Small intestine (tissue), 16 donors: ENCODE measurements around the gene OR52I1. TPM values are rescaled to one million over a fixed set of nuclear protein-coding genes. Genes with fewer than 3 reads are reported as not detected.

ENCODE experiments used
- DNase-seq, 2 donors: peaks; one replicate each; pipeline versions ENCODE4 v3.0.0 to v3.0.0-alpha.2; 2013
- FAIRE-seq: peaks from 2 replicates; lab custom pipeline; 2012; peaks lifted over from hg19 to GRCh38; lab: Jason Lieb, UNC
- H3K27ac ChIP-seq, 3 donors: one replicate each; pipeline ENCODE4 v1.5.1; 2013; ENCODE audit warnings: low read length in 2 of 3, mild to moderate bottlenecking in 2 of 3, control low read depth in 1 of 3, inconsistent platforms in 1 of 3, low read depth in 1 of 3, moderate library complexity in 1 of 3
- H3K27me3 ChIP-seq, 3 donors: one replicate each; pipeline ENCODE4 v1.6.1; 2013; ENCODE audit warnings: low read length in 3 of 3, inconsistent platforms in 1 of 3; ENCODE audit not compliant: control insufficient read depth in 3 of 3, insufficient read depth in 3 of 3
- H3K36me3 ChIP-seq, 3 donors: one replicate each; pipeline ENCODE4 v1.6.1; 2013; ENCODE audit warnings: low read length in 3 of 3, inconsistent platforms in 1 of 3, low read depth in 1 of 3, mild to moderate bottlenecking in 1 of 3, moderate library complexity in 1 of 3; ENCODE audit not compliant: control insufficient read depth in 3 of 3, insufficient read depth in 2 of 3
- H3K4me1 ChIP-seq, 3 donors: one replicate each; pipeline ENCODE4 v1.6.1; 2013; ENCODE audit warnings: low read length in 2 of 3, inconsistent platforms in 1 of 3, low read depth in 1 of 3, mild to moderate bottlenecking in 1 of 3, moderate library complexity in 1 of 3; ENCODE audit not compliant: control insufficient read depth in 3 of 3, insufficient read depth in 2 of 3
- H3K4me3 ChIP-seq, 3 donors: one replicate each; pipeline ENCODE4 v1.5.1; 2013; ENCODE audit warnings: low read length in 3 of 3, control low read depth in 1 of 3, inconsistent platforms in 1 of 3, low read depth in 1 of 3, mild to moderate bottlenecking in 1 of 3, moderate library complexity in 1 of 3
- H3K9me3 ChIP-seq, 2 donors: one replicate each; pipeline ENCODE4 v1.6.1; 2013; ENCODE audit warnings: low read depth in 1 of 2, low read length in 1 of 2; ENCODE audit not compliant: control insufficient read depth in 2 of 2, insufficient read depth in 1 of 2
- WGBS, 3 donors: extraction: QIAGEN DNeasy Blood & Tissue Kit; methylation state at CpG; one replicate each; pipeline ENCODE4 v1.1.7; 2013; 5-methylcytosine and 5-hydroxymethylcytosine counted together
- long read RNA-seq, 10 donors: transcript quantifications; one replicate each; lab custom pipeline, GENCODE V29; 2026
- polyA plus RNA-seq, 4 donors: library from polyadenylated mRNA; stranded (reverse) in 3 of 4; unstranded in 1 of 4; fragments of 200-250 nt in 3 of 4; fragments of 120-200 nt in 1 of 4; gene quantifications; one replicate each; pipeline versions ENCODE4 v1.2.1 to v1.2.3, GENCODE V29; 2013
- donor health status: healthy with polysubstance abuse.
- donor health status: control.
- donor health status: control.
- donor health status: Bipolar disorder and iron deficiency.
- donor health status: healthy.

The OR52I1 gene
- under 1 TPM in 1 of 4 donors, not detected in 3; 0.07 TPM for polyA plus RNA-seq
- long read RNA-seq, donor 1, partial matches to known transcripts, result 0 of 1 reads
- long read RNA-seq, donor 1, other reads (novel, unspliced or antisense), result 0 of 1 reads
- long read RNA-seq, donor 2, result 0 reads
- long read RNA-seq, donor 3, result 0 reads
- long read RNA-seq, donor 4, result 0 reads
- long read RNA-seq, donor 5, result 0 reads
- long read RNA-seq, donor 6, result 0 reads
- long read RNA-seq, donor 7, result 0 reads
- long read RNA-seq, donor 8, result 0 reads
- long read RNA-seq, donor 9, result 0 reads
- long read RNA-seq, donor 10, result 0 reads

- Histone ChIP-seq H3K27ac (no peak within 1 kb of the TSS), H3K9me3 (no peaks in the 10 kb centered on the region), H3K27me3 (no peaks in the 10 kb centered on the region), H3K36me3 (peaks cover 0 to 7% (median 3%) of the 10 kb centered on the region in 3 donors), H3K4me1 (no peaks in the 10 kb centered on the region), H3K4me3 (no peak within 1 kb of the TSS)
- FAIRE-seq (no peak), DNase-seq (no peak)
- 82 to 95% (median 88%) methylated on average over 1 of the region's 1 CpG for WGBS, 3 donors
These were observed at the start of gene OR52I1 for GRCh38 chr11:4593739-4594138. Gene OR52I1 (plus strand): TSS chr11:4594039. CDS start chr11:4594039, 0 bp downstream.

- no peak within 1 kb of the TSS for H3K4me3 ChIP-seq
- H3K27ac ChIP-seq, result no peak within 1 kb of the TSS
- H3K9me3 ChIP-seq, result peaks cover 0 to under 1% of the 10 kb centered on the region in 2 donors
- FAIRE-seq, result no peak
- H3K36me3 ChIP-seq, result no peaks in the 10 kb centered on the region
- peaks cover 0 to 3% (median 0%) of the 10 kb centered on the region in 3 donors for H3K27me3 ChIP-seq
- H3K4me1 ChIP-seq, result peaks cover 0 to 7% (median 0%) of the 10 kb centered on the region in 3 donors
- WGBS, 3 donors, result 78 to 94% (median 81%) methylated on average over 5 of the region's 5 CpGs
- no peak for DNase-seq
These were observed 48.9 kb upstream of the OR52I1 start, which contains the start of gene OR52M1 for GRCh38 chr11:4544891-4545290. Gene OR52M1 (plus strand): TSS chr11:4545191. CDS start chr11:4545191, 0 bp downstream.

- Histone ChIP-seq H3K9me3 (peaks cover 0 to 16% of the 10 kb centered on the region in 2 donors), H3K36me3 (no peaks in the 10 kb centered on the region), H3K4me1 (peaks cover 0 to 7% (median 0%) of the 10 kb centered on the region in 3 donors), H3K4me3 (no peak overlapping the region), H3K27ac (peak overlapping the region in 1 of 3 donors; percentile 49), H3K27me3 (peaks cover 0 to 5% (median 0%) of the 10 kb centered on the region in 3 donors)
- FAIRE-seq (no peak), DNase-seq (peak; percentile 59 to 77)
- 13 to 58% (median 43%) methylated on average over 1 of the region's 1 CpG for WGBS, 3 donors
These were observed 47.0 kb upstream of the OR52I1 start for GRCh38 chr11:4546878-4547277.

GRCh38 chr11:4547416-4547815 lies 46.4 kb upstream of the OR52I1 start:
- Histone ChIP-seq H3K4me1 (peaks cover 0 to 7% (median 0%) of the 10 kb centered on the region in 3 donors), H3K4me3 (no peak overlapping the region), H3K36me3 (no peaks in the 10 kb centered on the region), H3K27me3 (peaks cover 0 to 5% (median 0%) of the 10 kb centered on the region in 3 donors), H3K27ac (peak overlapping the region in 1 of 3 donors; percentile 49), H3K9me3 (peaks cover 0 to 17% of the 10 kb centered on the region in 2 donors)
- FAIRE-seq (no peak), DNase-seq (no peak)
- 75 to 78% (median 78%) methylated on average over 4 of the region's 4 CpGs for WGBS, 3 donors

- Histone ChIP-seq H3K9me3 (peaks cover 0 to 29% of the 10 kb centered on the region in 2 donors), H3K4me1 (peaks cover 0 to 7% (median 0%) of the 10 kb centered on the region in 3 donors), H3K36me3 (no peaks in the 10 kb centered on the region), H3K27me3 (peaks cover 0 to 5% (median 0%) of the 10 kb centered on the region in 3 donors), H3K27ac (no peak overlapping the region), H3K4me3 (no peak overlapping the region)
- FAIRE-seq (no peak), DNase-seq (peak; percentile 19 to 29)
- WGBS, 3 donors, result 81 to 82% (median 82%) methylated on average over 8 of the region's 8 CpGs
These were observed 42.4 kb upstream of the OR52I1 start for GRCh38 chr11:4551346-4551979.

GRCh38 chr11:4559527-4560440 lies 34.1 kb upstream of the OR52I1 start:
- DNase-seq (no peak), FAIRE-seq (no peak)
- no peaks in the 10 kb centered on the region for H3K27me3 ChIP-seq
- H3K27ac ChIP-seq, result no peak overlapping the region
- peaks cover 0 to 13% (median 0%) of the 10 kb centered on the region in 3 donors for H3K4me1 ChIP-seq
- no peak overlapping the region for H3K4me3 ChIP-seq
- no peaks in the 10 kb centered on the region for H3K9me3 ChIP-seq
- H3K36me3 ChIP-seq, result no peaks in the 10 kb centered on the region
- 45 to 61% (median 59%) methylated on average over 8 of the region's 8 CpGs for WGBS, 3 donors

- H3K9me3 ChIP-seq, result no peaks in the 10 kb centered on the region
- H3K4me1 ChIP-seq, result peaks cover 0 to 13% (median 0%) of the 10 kb centered on the region in 3 donors
- H3K27ac ChIP-seq, result no peak overlapping the region
- DNase-seq (peak; percentile 24 to 79), FAIRE-seq (no peak)
- H3K36me3 ChIP-seq, result no peaks in the 10 kb centered on the region
- no peaks in the 10 kb centered on the region for H3K27me3 ChIP-seq
- no peak overlapping the region for H3K4me3 ChIP-seq
- WGBS, 3 donors, result 21 to 77% (median 44%) methylated on average over 1 of the region's 1 CpG
These were observed 33.4 kb upstream of the OR52I1 start for GRCh38 chr11:4560467-4560866.

- WGBS, 3 donors, result 62 to 80% (median 74%) methylated on average over 3 of the region's 3 CpGs
- H3K4me1 ChIP-seq, result peaks cover 0 to under 1% (median 0%) of the 10 kb centered on the region in 3 donors
- no peaks in the 10 kb centered on the region for H3K27me3 ChIP-seq
- no peak for FAIRE-seq
- peak in 1 of 2 donors; percentile 27 for DNase-seq
- no peak overlapping the region for H3K4me3 ChIP-seq
- H3K27ac ChIP-seq, result no peak overlapping the region
- H3K36me3 ChIP-seq, result no peaks in the 10 kb centered on the region
- H3K9me3 ChIP-seq, result no peaks in the 10 kb centered on the region
These were observed 28.5 kb upstream of the OR52I1 start for GRCh38 chr11:4565371-4565770.
